Adrenal gland (tissue), 12 donors: ENCODE results near the gene MFAP2. TPM values are rescaled to one million over a fixed set of nuclear protein-coding genes. Genes with fewer than 3 reads are reported as not detected.
"Not testable (repeated sequence)": the region's sequence is repeated elsewhere in the genome, so short reads cannot be mapped to it uniquely, and the experiment has no call there.

Experiments used
- DNase-seq, 7 donors: peaks; one replicate each; pipeline ENCODE4 v3.0.0-alpha.2; 2019 to 2020
- H3K27ac ChIP-seq, 5 donors: fragments of 200-600 bp; sonication (generic) in 4 of 5; 1 replicate in 3 of 5; 2 replicates in 2 of 5; pipeline versions ENCODE4 v1.5.1 to v1.8.0; 2016 to 2020; ENCODE audit warnings: mild to moderate bottlenecking in 1 of 5
- H3K27me3 ChIP-seq: fragments of 200-600 bp; 2 replicates; pipeline ENCODE4 v1.8.0; 2021
- H3K36me3 ChIP-seq, 2 donors: fragments of 200-600 bp; replicated peaks in 1 of 2; 1 replicate in 1 of 2; 2 replicates in 1 of 2; pipeline versions ENCODE4 v1.5.1 to v1.8.0; 2018 to 2022
- H3K4me1 ChIP-seq, 2 donors: fragments of 200-600 bp; replicated peaks in 1 of 2; 1 replicate in 1 of 2; 2 replicates in 1 of 2; pipeline versions ENCODE4 v1.5.1 to v1.8.0; 2018 to 2021
- H3K4me3 ChIP-seq, 4 donors: fragments of 200-600 bp; sonication (generic) in 3 of 4; one replicate each; pipeline ENCODE4 v1.5.1; 2016 to 2018
- H3K9me3 ChIP-seq, 3 donors: fragments of 200-600 bp; sonication (generic) in 1 of 3; replicated peaks in 1 of 3; 1 replicate in 2 of 3; 2 replicates in 1 of 3; pipeline versions ENCODE4 v1.5.1 to v1.8.0; 2016 to 2021
- POLR2A ChIP-seq, 2 donors: fragments of 450-650 bp; IDR thresholded peaks; one replicate each; pipeline ENCODE4 v1.6.1; 2017; ENCODE audit warnings: antibody characterized with exemption in 2 of 2, mild to moderate bottlenecking in 2 of 2, moderate library complexity in 1 of 2
- WGBS, 4 donors: extraction: QIAGEN DNeasy Blood & Tissue Kit in 2 of 4; methylation state at CpG; one replicate each; pipeline versions ENCODE4 v1.1.5 to v1.1.7; 2013 to 2017; 5-methylcytosine and 5-hydroxymethylcytosine counted together
- intact Hi-C, 2 donors: fragments of 100-400 bp; cut with DNase I; formaldehyde crosslinking; loops; one replicate each; pipeline versions ENCODE4 v1.14.1 to v1.15.0; 2022 to 2023
- polyA plus RNA-seq, 3 donors: library from polyadenylated mRNA; stranded (reverse); fragments of 200-250 nt in 2 of 3; fragments of 350-450 nt in 1 of 3; fragmentation: Illumina TruSeq in 1 of 3; extraction: RNeasy Lipid Tissue Mini Kit (QIAGEN cat#74804) in 1 of 3; gene quantifications; one replicate each; pipeline ENCODE4 v1.2.3, GENCODE V29; 2013 to 2014
- total RNA-seq, 9 donors: library from RNA; depleted of rRNA in 4 of 9; stranded (reverse); fragments of >200 nt in 4 of 9; fragments of 120-200 nt in 1 of 9; fragmentation: NEBNext Ultra II Directional in 1 of 9; extraction: Animal tissue kit (Norgen Biotek cat#: 25700) in 1 of 9; gene quantifications; one replicate each; pipeline versions ENCODE4 v1.1.0 to v1.2.4, GENCODE V29; 2013 to 2023
- TF ChIP-seq, protein P1 (sequence below), 6 experiments: fragments of 450-650 bp in 4 of 6; fragments of 200-600 bp in 2 of 6; sonication (generic) in 1 of 6; IDR thresholded peaks; 1 replicate in 5 of 6; 2 replicates in 1 of 6; pipeline versions ENCODE4 v1.5.1 to v1.8.0; 2016 to 2021; ENCODE audit warnings: antibody characterized with exemption in 6 of 6, mild to moderate bottlenecking in 2 of 6, moderate library complexity in 1 of 6
- donor health status: healthy with polysubstance abuse.
- donor health status: Bipolar disorder and iron deficiency.
- donor health status: DM: yes; HTN: yes; CAD: no.
- donor health status: DM: no; HTN: no; CAD: no.
- donor health status: DM: no; HTN: no; CAD: no.
- donor health status: DM: yes; HTN: yes; CAD: no.

MFAP2 gene
- total and polyA plus RNA-seq, 12 donors, result 0.79 to 17.7 (median 4.5) TPM

DNA sequence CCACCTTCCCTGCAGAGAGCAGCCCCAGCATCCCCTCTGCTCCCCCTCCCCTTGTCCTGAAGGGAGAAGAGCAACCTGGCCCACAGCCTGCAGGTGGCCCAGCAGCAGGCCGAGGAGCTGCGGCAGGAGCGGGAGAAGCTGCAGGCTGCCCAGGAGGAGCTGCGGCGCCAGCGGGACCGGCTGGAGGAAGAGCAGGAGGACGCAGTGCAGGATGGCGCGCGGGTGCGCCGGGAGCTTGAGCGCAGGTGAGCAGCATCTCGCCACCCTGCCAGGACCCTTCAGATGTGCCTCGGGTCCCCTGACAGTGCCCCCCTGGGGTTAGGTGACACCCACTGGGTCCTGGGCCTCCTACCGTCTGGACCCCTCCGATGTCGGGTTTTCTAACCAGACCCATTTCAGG is 36.4 kb downstream of the MFAP2 start:
- no peak overlapping the region for H3K4me3 ChIP-seq
- no peak for TF ChIP-seq POLR2A (IDR thresholded peaks at IDR 0.05)
- TF ChIP-seq, protein P1, sequence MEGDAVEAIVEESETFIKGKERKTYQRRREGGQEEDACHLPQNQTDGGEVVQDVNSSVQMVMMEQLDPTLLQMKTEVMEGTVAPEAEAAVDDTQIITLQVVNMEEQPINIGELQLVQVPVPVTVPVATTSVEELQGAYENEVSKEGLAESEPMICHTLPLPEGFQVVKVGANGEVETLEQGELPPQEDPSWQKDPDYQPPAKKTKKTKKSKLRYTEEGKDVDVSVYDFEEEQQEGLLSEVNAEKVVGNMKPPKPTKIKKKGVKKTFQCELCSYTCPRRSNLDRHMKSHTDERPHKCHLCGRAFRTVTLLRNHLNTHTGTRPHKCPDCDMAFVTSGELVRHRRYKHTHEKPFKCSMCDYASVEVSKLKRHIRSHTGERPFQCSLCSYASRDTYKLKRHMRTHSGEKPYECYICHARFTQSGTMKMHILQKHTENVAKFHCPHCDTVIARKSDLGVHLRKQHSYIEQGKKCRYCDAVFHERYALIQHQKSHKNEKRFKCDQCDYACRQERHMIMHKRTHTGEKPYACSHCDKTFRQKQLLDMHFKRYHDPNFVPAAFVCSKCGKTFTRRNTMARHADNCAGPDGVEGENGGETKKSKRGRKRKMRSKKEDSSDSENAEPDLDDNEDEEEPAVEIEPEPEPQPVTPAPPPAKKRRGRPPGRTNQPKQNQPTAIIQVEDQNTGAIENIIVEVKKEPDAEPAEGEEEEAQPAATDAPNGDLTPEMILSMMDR (IDR thresholded peaks at IDR 0.05), result no peak
- H3K27me3 ChIP-seq, result no peaks in the 10 kb centered on the region
- H3K36me3 ChIP-seq, result peaks cover 0 to 6% of the 10 kb centered on the region in 2 donors
- H3K27ac ChIP-seq, result no peak overlapping the region
- H3K9me3 ChIP-seq, result no peaks in the 10 kb centered on the region
- intact Hi-C loops, result no loop called here
- 90 to 96% (median 92%) methylated on average over 19 of the region's 19 CpGs for whole genome bisulfite sequencing, 4 donors
- H3K4me1 ChIP-seq, result no peaks in the 10 kb centered on the region
- DNase-seq, result no peak

DNA sequence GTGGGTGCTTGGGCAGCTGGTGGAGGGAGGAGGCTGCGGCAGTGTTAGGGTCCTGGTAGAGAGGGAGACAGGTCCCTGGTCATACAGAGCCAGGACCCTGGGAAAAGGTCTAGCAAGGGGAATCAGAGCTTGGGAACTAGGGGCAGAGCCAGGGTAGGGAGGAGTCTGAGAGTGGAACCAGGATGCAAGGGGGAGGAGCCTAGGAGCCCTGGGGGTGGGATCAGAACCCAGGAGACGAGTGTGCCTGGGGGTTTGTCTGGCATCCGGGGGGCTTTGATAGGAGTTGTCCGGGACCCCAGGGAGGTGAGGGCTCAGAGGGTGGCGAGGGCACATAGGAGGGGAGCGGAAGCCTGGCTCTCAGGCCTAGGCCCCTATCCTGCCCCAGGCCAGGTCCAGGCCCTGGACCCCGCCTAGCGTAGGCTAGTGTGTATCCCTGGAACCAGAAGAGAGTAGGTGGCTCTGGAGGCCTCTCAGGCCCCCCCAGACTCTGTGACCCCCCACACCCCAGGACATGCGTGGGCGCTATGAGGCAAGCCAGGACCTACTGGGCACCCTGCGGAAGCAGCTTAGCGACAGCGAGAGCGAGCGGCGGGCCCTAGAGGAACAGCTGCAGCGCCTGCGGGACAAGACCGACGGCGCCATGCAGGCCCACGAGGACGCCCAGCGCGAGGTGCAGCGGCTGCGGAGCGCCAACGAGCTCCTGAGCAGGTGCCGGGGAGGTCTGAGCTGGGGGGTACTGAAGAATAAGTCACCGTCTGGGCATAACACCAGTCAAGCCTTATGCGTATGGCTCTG is 40.8 kb downstream of the MFAP2 start:
- peak overlapping the region in 1 of 4 donors; percentile 29 for H3K4me3 ChIP-seq
- DNase-seq, H3K27ac ChIP-seq, H3K4me1 ChIP-seq, intact Hi-C loops, H3K9me3 ChIP-seq, H3K27me3 ChIP-seq, H3K36me3 ChIP-seq: not testable (repeated sequence)
- 93 to 97% (median 95%) methylated on average over 32 of the region's 32 CpGs for WGBS, 4 donors

DNA sequence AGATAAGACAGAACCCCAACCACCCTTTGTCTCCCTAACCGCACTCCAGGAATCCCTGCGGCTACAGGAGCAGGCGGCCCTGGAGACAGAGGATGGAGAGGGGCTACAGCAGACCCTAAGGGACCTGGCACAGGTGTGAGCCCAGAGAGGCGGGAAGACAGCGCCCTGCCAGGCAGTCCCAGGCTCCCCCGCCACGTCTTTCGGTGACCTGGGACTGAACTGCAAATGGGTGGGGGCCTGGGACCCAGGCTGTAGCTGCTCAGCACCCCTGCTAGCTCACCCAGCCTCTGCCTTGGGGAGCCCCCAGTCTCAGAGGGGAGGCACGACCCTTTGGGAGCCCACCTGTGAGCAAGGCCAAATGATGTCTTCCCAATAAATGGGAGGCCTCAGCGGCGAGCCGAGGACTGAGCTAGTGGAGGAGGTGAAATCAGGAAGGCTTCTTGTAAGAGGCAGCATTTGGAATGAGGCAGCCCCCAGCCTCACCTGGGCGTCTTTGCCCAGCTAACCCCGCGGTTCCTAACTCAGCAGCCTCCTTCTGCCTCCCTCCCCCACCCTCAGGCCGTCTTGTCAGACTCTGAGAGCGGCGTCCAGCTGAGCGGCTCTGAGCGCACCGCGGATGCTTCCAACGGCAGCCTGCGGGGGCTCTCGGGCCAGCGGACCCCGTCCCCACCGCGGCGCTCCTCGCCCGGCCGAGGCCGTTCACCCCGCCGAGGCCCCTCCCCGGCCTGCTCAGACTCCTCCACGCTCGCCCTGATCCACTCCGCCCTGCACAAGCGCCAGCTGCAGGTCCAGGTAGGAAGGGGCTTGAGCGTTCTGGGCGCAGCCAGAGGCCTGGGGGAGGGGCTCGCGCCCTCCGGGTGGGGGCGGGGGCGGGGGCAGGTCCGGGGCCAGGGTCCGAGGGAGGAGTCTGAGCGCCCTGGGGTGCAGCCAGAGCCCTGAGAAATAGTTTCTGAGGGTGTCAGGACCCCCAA is 41.8 kb downstream of the MFAP2 start:
- DNase-seq, result no peak
- Histone ChIP-seq H3K9me3 (no peaks in the 10 kb centered on the region), H3K27ac (no peak overlapping the region), H3K27me3 (no peaks in the 10 kb centered on the region), H3K4me1 (no peaks in the 10 kb centered on the region), H3K4me3 (peak overlapping the region in 1 of 4 donors; percentile 29), H3K36me3 (no peaks in the 10 kb centered on the region)
- TF ChIP-seq, protein P1 (IDR thresholded peaks at IDR 0.05), result no peak
- no peak for TF ChIP-seq POLR2A (IDR thresholded peaks at IDR 0.05)
- intact Hi-C loops, result no loop called here
- WGBS, 4 donors, result 57 to 80% (median 61%) methylated on average over 37 to 51 of the region's 51 CpGs

DNA sequence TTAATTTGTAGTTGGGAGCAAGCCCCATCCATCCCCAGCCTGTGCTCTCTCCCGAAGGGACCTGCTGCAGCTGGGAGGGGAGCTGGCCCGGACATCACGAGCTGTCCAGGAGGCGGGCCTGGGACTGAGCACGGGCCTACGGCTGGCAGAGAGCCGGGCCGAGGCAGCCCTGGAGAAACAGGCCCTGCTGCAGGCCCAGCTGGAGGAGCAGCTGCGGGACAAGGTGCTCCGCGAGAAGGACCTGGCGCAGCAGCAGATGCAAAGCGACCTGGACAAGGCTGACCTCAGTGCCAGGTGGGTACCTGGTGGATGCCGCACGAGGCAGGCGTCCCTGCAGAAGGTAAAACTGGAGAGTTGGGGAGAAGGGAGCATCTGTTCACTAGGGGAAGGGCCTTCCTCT is 43.8 kb downstream of the MFAP2 start:
- H3K27me3 ChIP-seq, H3K4me3 ChIP-seq, intact Hi-C loops, H3K4me1 ChIP-seq, H3K9me3 ChIP-seq, H3K36me3 ChIP-seq, H3K27ac ChIP-seq, DNase-seq: not testable (repeated sequence)
- 88 to 94% (median 92%) methylated on average over 16 of the region's 16 CpGs for WGBS, 4 donors

DNA sequence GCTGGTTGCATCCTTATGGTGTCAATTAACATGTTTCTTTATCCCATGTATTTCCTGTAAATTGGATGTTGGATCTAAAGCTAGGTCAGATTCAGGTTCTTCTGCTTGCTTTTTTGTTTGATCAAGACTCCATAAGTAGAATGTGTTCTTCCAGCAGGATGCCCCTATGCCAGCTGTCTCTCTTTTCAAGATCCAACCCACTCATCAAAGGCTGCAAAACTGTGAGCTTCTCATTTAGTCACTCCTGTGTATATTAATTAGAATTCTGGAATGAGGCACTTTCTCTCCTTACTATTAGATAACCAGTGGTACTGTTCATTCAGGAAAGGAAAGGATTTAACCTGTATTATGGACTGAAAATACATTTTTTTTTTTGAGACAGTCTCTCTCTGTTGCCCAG is 46.5 kb downstream of the MFAP2 start:
- H3K27me3 ChIP-seq, H3K27ac ChIP-seq, DNase-seq, H3K9me3 ChIP-seq, H3K4me3 ChIP-seq, H3K36me3 ChIP-seq, intact Hi-C loops, H3K4me1 ChIP-seq: not testable (repeated sequence)

DNA sequence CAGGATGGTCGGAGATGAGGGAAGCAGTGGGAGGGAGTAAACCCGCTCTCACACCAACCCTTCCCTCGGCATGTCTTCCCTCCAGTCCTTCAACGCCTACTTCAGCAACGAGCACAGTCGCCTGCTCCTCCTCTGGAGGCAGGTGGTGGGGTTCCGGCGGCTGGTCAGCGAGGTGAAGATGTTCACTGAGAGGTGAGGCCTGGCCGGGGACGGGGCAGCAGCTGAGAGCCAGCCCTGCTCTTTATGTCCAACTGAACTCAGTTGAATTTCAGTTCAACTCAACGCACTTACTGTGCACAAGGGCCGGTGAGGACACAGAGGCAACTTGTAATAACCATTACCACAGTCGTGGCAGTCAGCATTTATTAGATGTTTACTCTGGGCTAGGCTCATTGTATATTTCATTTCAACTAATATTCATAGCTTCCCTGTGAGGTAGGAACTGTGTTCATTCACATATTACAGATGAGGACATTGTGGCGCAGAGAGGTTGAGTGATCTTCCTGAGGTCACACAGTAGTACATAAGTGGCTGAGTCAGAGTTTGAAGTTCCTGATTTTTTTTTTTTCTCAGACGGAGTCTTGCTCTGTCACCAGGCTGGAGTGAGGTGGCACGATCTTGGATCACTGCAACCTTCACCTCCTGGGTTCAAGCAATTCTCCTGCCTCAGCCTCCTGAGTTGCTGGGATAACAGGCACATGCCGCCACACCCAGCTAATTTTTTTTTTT is 49.0 kb downstream of the MFAP2 start:
- H3K36me3 ChIP-seq, H3K4me3 ChIP-seq, intact Hi-C loops, H3K4me1 ChIP-seq, H3K27ac ChIP-seq, DNase-seq, H3K27me3 ChIP-seq, H3K9me3 ChIP-seq: not testable (repeated sequence)
- WGBS, 4 donors, result 78 to 87% (median 84%) methylated on average over 18 of the region's 18 CpGs

DNA sequence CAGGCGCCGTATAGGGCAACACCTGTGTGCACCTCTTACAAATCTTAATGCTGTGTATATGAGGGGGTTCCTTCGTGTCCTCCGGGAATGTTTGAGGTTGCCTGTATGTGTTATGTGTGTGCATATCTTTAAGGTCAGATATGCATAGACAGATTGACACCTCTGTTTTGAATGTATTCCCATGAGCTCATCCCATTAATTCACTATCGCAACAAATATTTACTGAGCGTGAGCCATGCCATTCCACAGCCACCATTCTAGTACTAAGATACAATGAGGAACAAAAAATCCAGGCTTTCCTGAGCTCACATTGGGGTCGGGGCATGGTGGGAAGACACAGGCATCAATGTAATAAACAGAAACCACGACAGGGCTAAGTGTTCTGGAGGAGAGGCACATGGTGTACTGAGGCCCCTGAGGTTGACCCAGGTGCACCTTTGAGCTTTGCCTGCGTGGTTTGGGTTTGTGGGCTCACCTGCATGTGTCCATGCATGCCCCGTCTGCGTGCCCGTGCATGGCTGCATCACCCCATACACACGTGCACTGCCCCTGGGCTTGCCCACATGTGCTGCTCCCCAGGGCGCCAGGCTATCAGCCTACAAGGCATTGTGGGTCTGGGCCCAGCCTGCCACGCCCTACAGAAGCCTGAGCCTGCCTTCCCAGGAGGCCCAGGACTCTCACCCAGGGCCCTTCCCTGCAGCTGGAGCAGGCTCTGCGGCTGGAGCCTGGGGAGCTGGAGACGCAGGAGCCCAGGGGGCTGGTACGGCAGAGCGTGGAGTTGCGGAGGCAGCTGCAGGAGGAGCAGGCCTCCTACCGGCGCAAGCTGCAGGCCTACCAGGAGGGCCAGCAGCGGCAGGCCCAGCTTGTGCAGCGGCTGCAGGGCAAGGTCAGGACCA is 51.0 kb downstream of the MFAP2 start:
- H3K27ac ChIP-seq, DNase-seq, H3K4me3 ChIP-seq, H3K9me3 ChIP-seq, H3K27me3 ChIP-seq, H3K4me1 ChIP-seq, H3K36me3 ChIP-seq: not testable (repeated sequence)
- 82 to 92% (median 88%) methylated on average over 18 to 24 of the region's 24 CpGs for WGBS, 4 donors
- intact Hi-C loops, result loop anchor here in 1 of 2 donors (10.0 kb wide), 1 partner anchor 515 kb away; no protein-coding TSS in a partner anchor
